Right atrium auricular region (tissue), 2 donors: ENCODE data around the gene MRFAP1. TPM values are rescaled to one million over a fixed set of nuclear protein-coding genes. Genes with fewer than 3 reads are reported as not detected.

Experiments used
- DNase-seq: peaks from one replicate; pipeline ENCODE4 v3.0.0-alpha.2; 2019; ENCODE audit warnings: low spot score
- H3K27ac ChIP-seq, 2 donors: fragments of 200-600 bp; sonication (generic); 1 replicate in 1 of 2; 2 replicates in 1 of 2; pipeline ENCODE4 v1.5.1; 2016 to 2019
- H3K27me3 ChIP-seq, 2 donors: fragments of 200-600 bp; sonication (generic); one replicate each; pipeline versions ENCODE4 v1.5.1 to v1.6.0; 2017 to 2019
- H3K36me3 ChIP-seq: fragments of 200-600 bp; sonication (generic); one replicate; pipeline ENCODE4 v1.5.1; 2016
- H3K4me1 ChIP-seq, 2 donors: fragments of 200-600 bp; sonication (generic); one replicate each; pipeline versions ENCODE4 v1.5.1 to v1.6.0; 2017 to 2019
- H3K4me3 ChIP-seq, 2 donors: fragments of 200-600 bp; sonication (generic); 1 replicate in 1 of 2; 2 replicates in 1 of 2; pipeline ENCODE4 v1.5.1; 2017 to 2019; ENCODE audit warnings: mild to moderate bottlenecking in 1 of 2, moderate library complexity in 1 of 2
- H3K9me3 ChIP-seq, 2 donors: fragments of 200-600 bp; sonication (generic); one replicate each; pipeline ENCODE4 v1.5.1; 2019
- CTCF ChIP-seq, 2 donors: fragments of 200-600 bp; sonication (generic); IDR thresholded peaks; one replicate each; pipeline ENCODE4 v1.5.1; 2019; ENCODE audit warnings: antibody characterized with exemption in 2 of 2
- total RNA-seq, 2 donors: library from RNA; depleted of rRNA; stranded (reverse); fragments of >200 nt; gene quantifications; one replicate each; pipeline ENCODE4 v1.1.0, GENCODE V29; 2016

The MRFAP1 gene
- total RNA-seq, 2 donors from 2014 or later, result 170 to 176 TPM

GRCh38 chr4:6658597-6659075 is 18.2 kb downstream of the MRFAP1 start:
- peak overlapping the region; percentile 56 to 62 for H3K27ac ChIP-seq
- H3K9me3 ChIP-seq, result no peaks in the 10 kb centered on the region
- no peaks in the 10 kb centered on the region for H3K27me3 ChIP-seq
- DNase-seq, result no peak
- no peaks in the 10 kb centered on the region for H3K36me3 ChIP-seq
- TF ChIP-seq CTCF (IDR thresholded peaks at IDR 0.05), result no peak
- peak overlapping the region; percentile 34 to 52 for H3K4me3 ChIP-seq
- H3K4me1 ChIP-seq, result peaks cover 0 to 12% of the 10 kb centered on the region in 2 donors

DNA sequence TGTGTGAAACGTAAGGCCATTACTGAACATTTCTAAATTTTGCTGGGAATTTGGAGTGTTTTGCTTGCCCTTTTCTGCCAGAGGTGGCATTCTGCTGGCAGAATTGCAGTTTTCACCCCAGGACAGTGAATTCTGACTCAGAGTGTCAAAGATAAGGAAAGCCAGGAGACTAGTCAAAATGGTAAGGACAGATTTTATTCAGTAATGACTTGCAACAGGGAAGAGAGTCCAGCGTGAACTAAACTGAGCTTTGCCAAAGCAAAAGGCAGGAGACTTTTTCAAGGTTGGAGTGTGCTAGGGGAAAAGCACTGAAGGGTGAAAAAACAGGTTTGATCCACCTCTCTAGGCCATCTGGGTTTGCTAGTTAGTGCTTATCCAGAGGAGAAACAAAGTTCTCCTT is 19.4 kb downstream of the MRFAP1 start:
- no peaks in the 10 kb centered on the region for H3K9me3 ChIP-seq
- H3K4me3 ChIP-seq, result no peak overlapping the region
- DNase-seq, result no peak
- no peaks in the 10 kb centered on the region for H3K36me3 ChIP-seq
- H3K4me1 ChIP-seq, result peaks cover 0 to 24% of the 10 kb centered on the region in 2 donors
- no peak overlapping the region for H3K27ac ChIP-seq
- no peak for TF ChIP-seq CTCF (IDR thresholded peaks at IDR 0.05)
- no peaks in the 10 kb centered on the region for H3K27me3 ChIP-seq

DNA sequence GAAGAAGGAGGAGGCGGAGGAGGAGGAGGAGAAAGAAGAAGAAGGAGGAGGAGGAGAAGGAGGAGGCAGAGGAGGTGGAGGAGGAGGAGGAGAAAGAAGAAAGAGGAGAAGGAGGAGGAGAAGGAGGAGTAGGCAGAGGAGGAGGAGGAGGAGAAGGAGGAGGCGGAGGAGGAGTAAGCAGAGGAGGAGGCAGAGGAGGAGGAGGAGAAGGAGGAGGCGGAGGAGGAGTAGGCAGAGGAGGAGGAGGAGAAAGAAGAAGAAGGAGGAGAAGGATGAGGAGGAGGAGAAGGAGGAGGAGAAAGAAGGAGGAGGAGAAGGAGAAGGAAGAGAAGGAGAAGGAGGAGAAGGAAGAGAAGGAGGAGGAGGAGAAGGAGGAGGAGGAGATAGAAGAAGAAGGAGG is 19.9 kb downstream of the MRFAP1 start:
- no peaks in the 10 kb centered on the region for H3K27me3 ChIP-seq
- peaks cover 0 to 25% of the 10 kb centered on the region in 2 donors for H3K4me1 ChIP-seq
- no peaks in the 10 kb centered on the region for H3K36me3 ChIP-seq
- DNase-seq, result no peak
- H3K9me3 ChIP-seq, result no peaks in the 10 kb centered on the region
- no peak for TF ChIP-seq CTCF (IDR thresholded peaks at IDR 0.05)
- H3K27ac ChIP-seq, result no peak overlapping the region
- H3K4me3 ChIP-seq, result no peak overlapping the region

GRCh38 chr4:6662591-6662990 is 22.1 kb downstream of the MRFAP1 start:
- Histone ChIP-seq H3K36me3 (no peaks in the 10 kb centered on the region), H3K9me3 (no peaks in the 10 kb centered on the region), H3K4me1 (peaks cover 0 to 25% of the 10 kb centered on the region in 2 donors), H3K27me3 (no peaks in the 10 kb centered on the region), H3K4me3 (no peak overlapping the region), H3K27ac (no peak overlapping the region)
- no peak for DNase-seq
- no peak for TF ChIP-seq CTCF (IDR thresholded peaks at IDR 0.05)

- no peaks in the 10 kb centered on the region for H3K36me3 ChIP-seq
- DNase-seq, result no peak
- peak overlapping the region; percentile 17 to 49 for H3K4me3 ChIP-seq
- no peak for TF ChIP-seq CTCF (IDR thresholded peaks at IDR 0.05)
- H3K27ac ChIP-seq, result no peak overlapping the region
- no peaks in the 10 kb centered on the region for H3K9me3 ChIP-seq
- no peaks in the 10 kb centered on the region for H3K27me3 ChIP-seq
- H3K4me1 ChIP-seq, result peaks cover 0 to 21% of the 10 kb centered on the region in 2 donors
These were observed 23.3 kb downstream of the MRFAP1 start for GRCh38 chr4:6663596-6664393.

GRCh38 chr4:6665320-6665654 is 24.8 kb downstream of the MRFAP1 start:
- H3K27ac ChIP-seq, result no peak overlapping the region
- no peaks in the 10 kb centered on the region for H3K27me3 ChIP-seq
- no peak for DNase-seq
- no peak for TF ChIP-seq CTCF (IDR thresholded peaks at IDR 0.05)
- no peaks in the 10 kb centered on the region for H3K9me3 ChIP-seq
- H3K4me3 ChIP-seq, result no peak overlapping the region
- peaks cover 0 to 13% of the 10 kb centered on the region in 2 donors for H3K4me1 ChIP-seq
- H3K36me3 ChIP-seq, result no peaks in the 10 kb centered on the region
